ENCODE results near the gene GREM1.

GREM1 gene
- total RNA-seq: 0 to 0.11 (median 0.04) reads per million in 3 experiments

DNA sequence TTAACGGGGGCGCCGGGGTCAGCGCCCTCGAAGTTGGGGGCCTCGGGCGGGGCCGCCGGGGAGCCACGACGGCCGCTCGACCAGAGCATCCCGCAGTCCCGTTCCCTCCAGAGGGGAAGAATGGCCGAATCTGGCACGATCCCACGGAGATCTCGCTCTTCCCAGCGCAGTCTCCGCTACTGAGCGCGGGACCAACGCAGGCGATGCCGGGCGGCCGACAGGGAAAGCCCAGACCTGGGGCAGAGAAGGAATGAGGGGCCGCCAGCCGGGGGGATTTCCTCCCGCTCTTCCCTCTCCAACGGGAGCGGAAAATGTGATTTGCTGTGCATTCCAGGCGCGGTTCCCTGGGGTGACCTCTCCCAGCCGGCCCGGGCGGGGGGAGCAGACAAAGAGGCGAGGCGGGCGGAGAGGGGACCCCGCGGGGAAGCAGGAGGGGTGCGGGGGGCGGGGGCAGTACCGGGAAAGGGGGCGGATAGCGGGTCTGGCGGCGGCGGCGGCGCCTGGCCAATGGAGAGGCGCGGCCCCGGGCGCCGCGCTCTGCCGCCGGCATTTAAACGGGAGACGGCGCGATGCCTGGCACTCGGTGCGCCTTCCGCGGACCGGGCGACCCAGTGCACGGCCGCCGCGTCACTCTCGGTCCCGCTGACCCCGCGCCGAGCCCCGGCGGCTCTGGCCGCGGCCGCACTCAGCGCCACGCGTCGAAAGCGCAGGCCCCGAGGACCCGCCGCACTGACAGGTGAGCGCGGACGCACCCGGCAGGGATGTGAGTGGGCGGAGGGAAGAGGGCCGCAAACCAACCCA, at the start of gene GREM1:
Gene GREM1, plus strand, starts transcription at position 579 of the 801 bp plus-strand sequence. CDS start 12,687 bp downstream, outside the sequence.
- no peak for DNase-seq

GRCh38 chr15:32668942-32669341, 48.9 kb upstream of the GREM1 start:
- no peak for DNase-seq

GRCh38 chr15:32669896-32670611, 47.8 kb upstream of the GREM1 start:
- DNase-seq: no peak

DNA sequence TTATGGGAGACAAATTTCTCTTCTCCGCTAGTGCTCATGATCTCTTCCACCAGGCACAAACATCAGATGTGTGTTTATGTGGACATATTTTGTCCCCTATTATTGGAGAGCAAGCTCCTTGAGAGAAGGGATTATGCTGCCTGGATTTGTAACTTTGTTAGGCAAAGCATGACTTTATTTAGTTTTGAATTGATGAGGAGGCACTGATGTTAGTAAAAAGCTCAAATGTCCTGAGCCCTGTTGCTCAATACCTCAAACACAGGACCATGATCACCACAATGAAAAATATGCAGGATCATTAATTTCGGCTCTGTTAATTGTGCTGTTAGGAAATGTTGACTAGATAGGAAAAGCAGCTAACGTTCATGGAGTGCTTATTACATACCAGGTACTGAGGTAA, 47.2 kb upstream of the GREM1 start:
- DNase-seq: no peak

- no peak for DNase-seq
Observed at GRCh38 chr15:32671339-32672325, 46.2 kb upstream of the GREM1 start.

- no peak for DNase-seq
Observed at GRCh38 chr15:32674681-32675080, 43.1 kb upstream of the GREM1 start.

DNA sequence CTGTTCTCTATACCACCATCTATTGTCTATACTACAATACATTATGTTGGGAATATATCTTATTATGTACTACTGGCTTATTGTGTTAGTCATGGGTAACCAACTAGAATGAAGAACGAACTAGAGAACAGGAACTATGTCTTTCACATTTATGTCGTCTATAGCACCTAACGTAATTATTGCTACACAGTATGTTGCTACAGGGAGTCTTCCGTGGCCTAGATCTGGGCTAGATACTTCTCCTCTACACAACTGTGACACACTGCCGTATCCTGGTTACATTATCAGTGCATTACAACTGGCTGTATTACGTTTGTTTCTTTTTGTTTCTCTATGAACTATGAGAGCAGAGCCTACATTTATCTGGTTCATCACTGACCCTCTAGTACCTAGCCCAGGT, 42.3 kb upstream of the GREM1 start:
- no peak for DNase-seq

DNA sequence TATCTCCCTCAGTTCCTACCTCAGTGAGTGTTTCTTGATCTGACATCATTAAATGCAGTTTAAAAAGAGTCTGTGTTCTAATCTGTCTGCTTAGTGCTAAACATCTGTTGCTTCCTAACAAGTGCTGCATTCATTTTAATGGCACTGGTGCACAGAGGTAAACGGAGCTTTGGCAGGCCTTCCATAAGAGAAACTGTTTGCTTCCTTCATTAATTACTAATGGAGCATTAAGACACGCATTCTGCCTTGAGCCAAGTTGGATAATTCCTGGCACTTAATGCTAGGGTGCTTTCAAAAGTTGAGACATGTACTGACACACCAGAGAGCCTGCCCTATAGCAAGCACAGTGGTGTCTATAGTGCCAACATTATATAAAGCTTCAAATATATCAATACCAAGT, 41.6 kb upstream of the GREM1 start:
- no peak for DNase-seq

GRCh38 chr15:32677238-32677750, 40.5 kb upstream of the GREM1 start:
- no peak for DNase-seq

DNA sequence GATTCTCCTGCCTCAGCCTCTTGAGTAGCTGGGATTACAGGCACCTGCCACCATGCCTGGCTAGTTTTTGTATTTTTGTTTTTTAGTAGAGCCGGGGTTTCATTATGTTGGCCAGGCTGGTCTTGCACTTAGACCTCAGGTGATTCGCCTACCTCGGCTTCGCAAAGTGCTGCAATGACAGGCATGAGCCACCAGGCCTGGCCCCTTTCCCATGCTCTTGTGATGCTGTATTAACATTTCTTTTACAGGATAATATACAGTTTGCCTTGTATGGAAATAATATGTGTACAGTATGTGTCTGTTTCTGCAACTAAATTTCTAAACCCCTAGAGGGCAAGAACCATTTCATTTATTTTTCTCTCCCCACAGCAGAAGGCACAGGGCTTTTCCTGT, 38.5 kb upstream of the GREM1 start:
- DNase-seq: no peak

DNA sequence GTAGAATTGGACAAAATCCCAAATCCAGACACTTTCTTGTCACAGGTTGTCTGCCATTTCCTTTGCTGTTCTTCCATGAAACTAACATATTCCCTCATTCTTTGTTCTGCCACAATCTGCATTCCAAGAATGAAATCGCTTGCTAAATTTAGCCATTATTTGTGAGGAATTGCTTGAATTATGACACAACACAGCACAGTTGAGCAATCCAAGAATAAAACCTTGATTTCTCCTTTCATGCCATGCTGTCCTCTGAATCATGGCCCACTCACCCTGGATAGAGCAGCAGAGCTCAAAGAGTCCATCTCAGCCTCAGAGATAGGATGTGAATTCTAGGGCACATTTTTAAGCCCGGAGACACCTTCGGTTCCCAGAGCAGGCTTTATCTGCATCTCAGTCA, 35.2 kb upstream of the GREM1 start:
- DNase-seq: no peak

- no peak for DNase-seq
Observed at GRCh38 chr15:32682977-32683630, 34.7 kb upstream of the GREM1 start.

DNA sequence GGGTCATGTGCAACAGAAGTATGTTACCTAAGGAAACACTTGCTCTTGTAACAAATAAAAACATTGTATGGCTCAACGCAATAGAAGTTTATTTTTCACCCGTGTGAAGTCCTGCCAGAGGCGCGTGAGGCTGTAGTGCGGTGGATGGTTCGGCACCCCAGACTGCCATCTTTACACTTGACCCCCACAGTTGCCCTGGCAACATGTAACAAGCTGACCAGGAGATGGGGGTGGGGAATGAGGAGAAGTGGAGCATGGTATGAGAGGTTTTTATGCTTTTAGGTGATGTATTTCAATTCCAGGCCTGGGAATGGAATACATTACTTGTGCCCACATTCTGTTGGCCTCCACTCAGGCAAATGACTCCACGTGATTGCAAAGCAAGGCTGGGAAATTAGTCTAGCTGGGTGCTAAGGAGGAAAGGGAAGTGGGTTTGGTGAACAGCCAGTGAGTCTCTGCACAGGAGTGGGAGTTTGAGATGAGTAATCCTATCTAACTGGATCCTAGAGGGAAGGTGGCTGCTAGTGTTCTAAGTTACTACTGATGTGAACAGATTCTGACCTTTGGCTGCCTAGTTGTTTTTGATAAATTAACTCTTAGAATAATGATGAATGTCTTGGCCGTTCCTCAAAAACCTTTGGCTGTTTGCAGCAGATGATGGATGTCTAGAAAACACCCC, 33.8 kb upstream of the GREM1 start:
- DNase-seq: no peak

DNA sequence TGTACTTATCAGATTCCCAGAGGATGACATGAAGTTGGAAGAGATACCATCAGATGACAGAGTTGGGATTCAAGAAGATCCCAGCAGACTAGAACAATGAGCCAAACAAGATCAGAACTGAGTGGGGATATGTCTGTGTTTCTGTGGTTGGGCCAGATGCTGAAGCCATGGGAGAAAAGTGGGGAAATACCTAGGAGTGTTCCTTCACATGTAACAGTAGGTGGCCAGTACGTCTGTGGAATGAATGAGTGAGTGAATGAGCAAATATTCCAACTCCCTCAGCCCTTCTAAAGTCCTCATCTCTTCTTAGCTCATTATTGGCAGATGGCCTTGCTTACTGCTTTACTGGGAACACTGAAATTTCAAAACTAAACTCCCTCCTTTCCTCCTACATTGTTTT, 32.2 kb upstream of the GREM1 start:
- DNase-seq: no peak

DNA sequence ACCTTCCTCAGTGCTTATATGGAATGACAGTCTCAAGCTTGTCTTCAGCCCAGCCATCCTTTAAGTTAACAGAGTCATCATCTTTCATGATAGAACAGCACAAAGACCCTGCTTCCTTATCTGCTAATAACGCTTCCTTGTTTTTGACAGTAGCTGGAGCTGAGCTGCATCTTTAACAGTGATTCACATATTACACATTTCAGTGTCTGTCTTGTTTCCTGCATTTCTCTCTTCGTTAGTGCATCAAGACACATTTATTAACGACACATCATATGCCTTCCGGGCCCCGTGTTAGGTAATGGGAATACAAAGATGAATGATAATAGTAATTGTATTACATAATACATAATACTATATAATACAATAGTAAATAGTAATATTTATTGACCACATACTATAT, 30.2 kb upstream of the GREM1 start:
- DNase-seq: no peak

GRCh38 chr15:32688151-32688639, 29.6 kb upstream of the GREM1 start:
- no peak for DNase-seq

- no peak for DNase-seq
Observed at GRCh38 chr15:32690941-32691688, 26.7 kb upstream of the GREM1 start.

DNA sequence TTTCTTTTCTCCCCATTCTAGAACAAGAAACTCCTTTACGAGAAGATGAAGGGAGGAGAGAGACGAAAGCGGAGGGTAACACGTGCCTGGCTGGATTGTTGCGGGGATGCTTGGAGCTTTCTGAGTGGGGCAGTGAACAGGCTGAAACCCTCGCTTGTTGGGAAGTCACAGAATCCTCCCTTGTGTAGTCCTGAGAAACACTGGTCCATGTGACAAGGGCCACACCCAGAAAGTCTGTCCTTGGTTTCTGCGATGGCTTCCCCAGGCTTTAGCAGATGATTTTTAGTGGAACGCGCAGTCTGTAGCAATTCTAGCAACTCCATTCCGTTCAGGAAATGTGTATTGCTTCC, 26.1 kb upstream of the GREM1 start:
- no peak for DNase-seq

GRCh38 chr15:32692286-32692685, 25.5 kb upstream of the GREM1 start:
- DNase-seq: no peak

- DNase-seq: no peak
Observed at GRCh38 chr15:32694222-32694983, 23.4 kb upstream of the GREM1 start.

All from central memory CD4-positive, alpha-beta T cell (primary cell).